Measurements from ENCODE around the gene GPR39. TPM values are rescaled to one million over a fixed set of nuclear protein-coding genes. Genes with fewer than 3 reads are reported as not detected.

The GPR39 gene
- total RNA-seq, 2 donors from 2014 or later = 3.6 to 5.3 TPM

GRCh38 chr2:132540166-132540565 is 123.6 kb downstream of the GPR39 start:
- H3K4me1 ChIP-seq (replicated peaks) = no peaks in the 10 kb centered on the region
- no peak for DNase-seq (ENCODE audit: low spot score)
- H3K4me3 ChIP-seq = no peak overlapping the region
- no peaks in the 10 kb centered on the region for H3K27me3 ChIP-seq (replicated peaks; ENCODE audit: insufficient read depth)
- no peak for TF ChIP-seq POLR2A (IDR thresholded peaks at IDR 0.05)
- TF ChIP-seq, protein P1, sequence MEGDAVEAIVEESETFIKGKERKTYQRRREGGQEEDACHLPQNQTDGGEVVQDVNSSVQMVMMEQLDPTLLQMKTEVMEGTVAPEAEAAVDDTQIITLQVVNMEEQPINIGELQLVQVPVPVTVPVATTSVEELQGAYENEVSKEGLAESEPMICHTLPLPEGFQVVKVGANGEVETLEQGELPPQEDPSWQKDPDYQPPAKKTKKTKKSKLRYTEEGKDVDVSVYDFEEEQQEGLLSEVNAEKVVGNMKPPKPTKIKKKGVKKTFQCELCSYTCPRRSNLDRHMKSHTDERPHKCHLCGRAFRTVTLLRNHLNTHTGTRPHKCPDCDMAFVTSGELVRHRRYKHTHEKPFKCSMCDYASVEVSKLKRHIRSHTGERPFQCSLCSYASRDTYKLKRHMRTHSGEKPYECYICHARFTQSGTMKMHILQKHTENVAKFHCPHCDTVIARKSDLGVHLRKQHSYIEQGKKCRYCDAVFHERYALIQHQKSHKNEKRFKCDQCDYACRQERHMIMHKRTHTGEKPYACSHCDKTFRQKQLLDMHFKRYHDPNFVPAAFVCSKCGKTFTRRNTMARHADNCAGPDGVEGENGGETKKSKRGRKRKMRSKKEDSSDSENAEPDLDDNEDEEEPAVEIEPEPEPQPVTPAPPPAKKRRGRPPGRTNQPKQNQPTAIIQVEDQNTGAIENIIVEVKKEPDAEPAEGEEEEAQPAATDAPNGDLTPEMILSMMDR (IDR thresholded peaks at IDR 0.05) = no peak
- TF ChIP-seq POLR2AphosphoS5 (IDR thresholded peaks at IDR 0.05) = no peak
- H3K36me3 ChIP-seq = no peaks in the 10 kb centered on the region
- WGBS = 74% methylated on average over 4 of the region's 4 CpGs
- no peaks in the 10 kb centered on the region for H3K9me3 ChIP-seq
- intact Hi-C loops (cut with DNase I) = no loop called here
- H3K27ac ChIP-seq = no peak overlapping the region

DNA sequence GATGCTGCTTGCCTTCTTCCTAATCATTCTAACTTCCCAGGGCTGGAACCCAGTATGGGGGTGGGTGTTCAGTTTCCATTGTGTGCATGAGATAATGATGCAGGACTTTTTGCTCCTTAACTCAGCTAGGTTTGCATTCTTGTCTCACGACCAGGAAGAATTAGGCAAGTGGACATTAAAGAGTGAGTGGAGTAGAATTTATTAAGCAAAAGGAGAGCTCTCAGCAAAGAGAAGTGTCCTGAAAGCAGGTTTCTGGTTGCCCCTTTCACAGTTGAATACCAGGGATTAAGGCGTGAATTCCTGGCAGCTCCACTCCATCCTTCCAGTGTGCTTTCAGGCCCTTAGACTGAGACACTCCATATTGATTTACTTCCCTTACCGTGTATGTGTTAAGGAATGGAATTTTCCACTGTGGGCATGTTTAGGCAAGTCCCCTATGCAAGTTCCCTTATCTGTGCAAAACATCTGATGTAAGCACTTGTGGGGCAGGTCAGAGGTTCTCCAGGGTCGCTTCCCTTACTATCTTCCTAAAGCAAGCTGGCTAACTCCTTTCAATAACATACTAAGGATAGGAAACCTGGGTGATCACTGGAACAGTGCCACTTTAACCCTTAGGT is 126.5 kb downstream of the GPR39 start:
- Histone ChIP-seq H3K36me3 (no peaks in the 10 kb centered on the region), H3K4me3 (no peak overlapping the region), H3K4me1 (replicated peaks) (no peaks in the 10 kb centered on the region), H3K9me3 (no peaks in the 10 kb centered on the region), H3K27ac (no peak overlapping the region), H3K27me3 (replicated peaks; ENCODE audit: insufficient read depth) (no peaks in the 10 kb centered on the region)
- 47% methylated on average over 4 of the region's 4 CpGs for WGBS
- intact Hi-C loops (cut with DNase I) = no loop called here
- no peak for DNase-seq (ENCODE audit: low spot score)
- TF ChIP-seq POLR2AphosphoS5 (IDR thresholded peaks at IDR 0.05) = no peak

DNA sequence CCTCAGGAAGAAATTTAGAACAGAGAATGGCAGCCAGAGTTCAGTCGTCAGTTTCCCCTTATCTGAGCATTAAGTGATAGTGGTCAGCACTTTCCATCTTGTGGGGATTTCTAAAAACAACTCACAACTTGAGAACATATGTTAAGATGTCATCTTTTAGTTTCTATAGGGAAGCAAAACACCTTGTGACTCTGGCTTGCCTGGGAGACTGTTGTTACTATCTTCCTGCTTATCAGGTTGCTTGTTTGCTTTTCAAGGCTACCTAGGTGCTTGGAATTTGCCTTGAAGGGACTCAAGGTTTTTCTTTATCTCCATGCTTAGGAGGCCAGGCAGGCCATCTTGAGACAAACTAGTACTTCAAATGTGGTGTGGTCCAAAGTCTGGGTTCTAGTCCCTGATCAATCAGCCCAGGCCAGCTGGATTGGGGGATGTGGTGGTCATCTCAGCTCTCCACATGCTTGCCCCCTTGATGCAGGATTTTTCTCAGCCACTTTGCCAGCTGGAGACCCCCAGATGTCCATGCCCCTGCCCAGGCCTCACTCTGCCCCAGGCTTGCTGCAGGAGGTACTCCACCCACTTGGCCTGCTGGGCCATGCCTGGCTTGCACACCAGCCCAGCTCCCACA is 127.5 kb downstream of the GPR39 start:
- Histone ChIP-seq H3K4me3 (no peak overlapping the region), H3K27ac (no peak overlapping the region), H3K27me3 (replicated peaks; ENCODE audit: insufficient read depth) (no peaks in the 10 kb centered on the region), H3K9me3 (no peaks in the 10 kb centered on the region), H3K36me3 (no peaks in the 10 kb centered on the region), H3K4me1 (replicated peaks) (no peaks in the 10 kb centered on the region)
- no peak for DNase-seq (ENCODE audit: low spot score)
- TF ChIP-seq POLR2AphosphoS5 (IDR thresholded peaks at IDR 0.05) = no peak
- no peak for TF ChIP-seq POLR2A (IDR thresholded peaks at IDR 0.05)
- TF ChIP-seq, protein P1 (IDR thresholded peaks at IDR 0.05) = no peak
- 73% methylated on average over 1 of the region's 1 CpG for WGBS
- intact Hi-C loops (cut with DNase I) = no loop called here

GRCh38 chr2:132547090-132547687 is 130.6 kb downstream of the GPR39 start:
- H3K27me3 ChIP-seq (replicated peaks; ENCODE audit: insufficient read depth) = no peaks in the 10 kb centered on the region
- no peaks in the 10 kb centered on the region for H3K4me1 ChIP-seq (replicated peaks)
- no peak overlapping the region for H3K27ac ChIP-seq
- no peaks in the 10 kb centered on the region for H3K9me3 ChIP-seq
- peak; percentile 79 for DNase-seq (ENCODE audit: low spot score)
- H3K4me3 ChIP-seq = no peak overlapping the region
- intact Hi-C loops (cut with DNase I) = loop anchor here (5.0 kb wide), 2 partner anchors 625 to 1300 kb away; no protein-coding TSS in a partner anchor
- no peaks in the 10 kb centered on the region for H3K36me3 ChIP-seq
- no peak for TF ChIP-seq POLR2A (IDR thresholded peaks at IDR 0.05)
- TF ChIP-seq, protein P1 (IDR thresholded peaks at IDR 0.05) = peak; percentile 32 to 90 (median 72)
- peak; percentile 20 for TF ChIP-seq POLR2AphosphoS5 (IDR thresholded peaks at IDR 0.05)
- 19% methylated on average over 5 of the region's 5 CpGs for WGBS

GRCh38 chr2:132549935-132550670 is 133.5 kb downstream of the GPR39 start:
- WGBS = 32% methylated on average over 11 of the region's 11 CpGs
- H3K36me3 ChIP-seq = no peaks in the 10 kb centered on the region
- no peak overlapping the region for H3K27ac ChIP-seq
- intact Hi-C loops (cut with DNase I) = loop anchor here (5.0 kb wide), 2 partner anchors 622 to 1297 kb away; no protein-coding TSS in a partner anchor
- TF ChIP-seq, protein P1 (IDR thresholded peaks at IDR 0.05) = no peak
- TF ChIP-seq POLR2A (IDR thresholded peaks at IDR 0.05) (no peak), POLR2AphosphoS5 (IDR thresholded peaks at IDR 0.05) (no peak)
- H3K4me3 ChIP-seq = no peak overlapping the region
- H3K9me3 ChIP-seq = no peaks in the 10 kb centered on the region
- no peaks in the 10 kb centered on the region for H3K4me1 ChIP-seq (replicated peaks)
- H3K27me3 ChIP-seq (replicated peaks; ENCODE audit: insufficient read depth) = no peaks in the 10 kb centered on the region
- no peak for DNase-seq (ENCODE audit: low spot score)
